GM19043 (cell line): ENCODE measurements around the gene PPP2R3A.
A peak's percentile ranks its signal among the peaks of the same experiment; 100 is the strongest.
"Not testable (repeated sequence)": the region's sequence is repeated elsewhere in the genome, so short reads cannot be mapped to it uniquely, and the experiment has no call there.

Experiments used
- ATAC-seq: cut with Tn5 transposase; IDR thresholded peaks from one replicate; pipeline ENCODE4 v1.9.1; 2021; ENCODE audit warnings: low read depth; ENCODE audit not compliant: unreplicated experiment

Gene PPP2R3A

GRCh38 chr3:136078421-136079364 lies 113.2 kb downstream of the PPP2R3A start:
- ATAC-seq, result no peak

GRCh38 chr3:136083641-136084382 lies 118.3 kb downstream of the PPP2R3A start:
- not testable (repeated sequence) for ATAC-seq

GRCh38 chr3:136085067-136085466 lies 119.5 kb downstream of the PPP2R3A start:
- ATAC-seq, result not testable (repeated sequence)

- no peak for ATAC-seq
Observed at GRCh38 chr3:136093771-136094170, 128.2 kb downstream of the PPP2R3A start.

GRCh38 chr3:136105044-136105443 lies 139.5 kb downstream of the PPP2R3A start:
- ATAC-seq, result no peak

GRCh38 chr3:136106101-136106500 lies 140.6 kb downstream of the PPP2R3A start:
- ATAC-seq, result no peak

- peak; percentile 94 for ATAC-seq
Observed at GRCh38 chr3:136109499-136109898, 144.0 kb downstream of the PPP2R3A start.

GRCh38 chr3:136110481-136110880 lies 145.0 kb downstream of the PPP2R3A start:
- no peak for ATAC-seq

- no peak for ATAC-seq
Observed at GRCh38 chr3:136114421-136114820, 148.9 kb downstream of the PPP2R3A start.

- not testable (repeated sequence) for ATAC-seq
Observed at GRCh38 chr3:136119332-136119731, 153.8 kb downstream of the PPP2R3A start.

GRCh38 chr3:136119783-136120182 lies 154.3 kb downstream of the PPP2R3A start:
- ATAC-seq, result not testable (repeated sequence)

- peak; percentile 78 for ATAC-seq
Observed at GRCh38 chr3:136120373-136121348, 155.1 kb downstream of the PPP2R3A start.

GRCh38 chr3:136122006-136122405 lies 156.5 kb downstream of the PPP2R3A start:
- ATAC-seq, result no peak

- ATAC-seq, result not testable (repeated sequence)
Observed at GRCh38 chr3:136131647-136132046, 166.1 kb downstream of the PPP2R3A start.

GRCh38 chr3:136134091-136134490 lies 168.6 kb downstream of the PPP2R3A start:
- no peak for ATAC-seq

- ATAC-seq, result no peak
Observed at GRCh38 chr3:136135039-136135802, 169.7 kb downstream of the PPP2R3A start.

GRCh38 chr3:136136454-136136853 lies 170.9 kb downstream of the PPP2R3A start:
- ATAC-seq, result no peak

GRCh38 chr3:136141291-136141785 lies 175.8 kb downstream of the PPP2R3A start:
- ATAC-seq, result no peak

- ATAC-seq, result no peak
Observed at GRCh38 chr3:136141891-136142290, 176.4 kb downstream of the PPP2R3A start.
